GM03348 (cell line): ENCODE measurements around the gene HNRNPU.

ENCODE experiments used
- DNase-seq: peaks from one replicate; pipeline ENCODE4 v3.0.0; 2012; ENCODE audit warnings: low spot score

Gene HNRNPU

DNA sequence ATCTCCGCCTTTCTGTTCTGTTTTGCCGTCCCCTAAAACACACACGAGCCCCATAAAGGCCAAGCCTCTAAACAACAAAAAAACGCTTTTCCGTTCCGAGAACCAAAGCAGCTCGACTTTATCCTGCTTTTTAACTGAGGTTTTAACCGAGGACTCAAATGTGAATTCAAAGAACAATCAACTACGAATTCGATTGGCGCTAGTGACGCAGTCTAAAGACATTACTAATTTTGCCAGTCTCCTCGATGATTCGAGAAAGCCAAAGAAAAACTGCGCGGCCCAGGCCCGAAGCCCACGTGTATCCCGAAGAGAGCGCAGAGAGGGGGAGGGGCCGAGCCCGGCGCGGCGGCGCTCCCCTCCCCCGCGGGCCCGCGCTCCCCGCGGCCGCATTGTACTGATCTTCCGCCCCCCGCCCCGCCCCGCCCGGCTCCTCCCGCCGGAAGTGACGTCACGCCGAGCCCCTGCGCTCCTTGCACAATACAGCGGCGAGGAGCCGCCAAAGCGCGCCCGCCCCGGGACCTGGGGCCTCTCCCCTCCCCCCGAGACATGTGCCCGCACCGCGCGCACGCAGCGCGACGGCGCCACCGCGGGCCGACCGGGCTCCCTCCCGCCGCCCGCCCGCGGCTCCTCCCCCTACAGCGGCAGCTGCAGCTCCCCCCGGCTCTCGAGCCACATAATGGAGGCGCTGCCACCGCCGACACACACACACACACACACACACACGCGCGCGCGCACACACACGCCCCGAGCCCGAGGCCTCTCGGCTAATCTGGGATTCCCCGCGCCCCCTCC, 1.4 kb downstream of the HNRNPU start:
- DNase-seq: peak; percentile 97

DNA sequence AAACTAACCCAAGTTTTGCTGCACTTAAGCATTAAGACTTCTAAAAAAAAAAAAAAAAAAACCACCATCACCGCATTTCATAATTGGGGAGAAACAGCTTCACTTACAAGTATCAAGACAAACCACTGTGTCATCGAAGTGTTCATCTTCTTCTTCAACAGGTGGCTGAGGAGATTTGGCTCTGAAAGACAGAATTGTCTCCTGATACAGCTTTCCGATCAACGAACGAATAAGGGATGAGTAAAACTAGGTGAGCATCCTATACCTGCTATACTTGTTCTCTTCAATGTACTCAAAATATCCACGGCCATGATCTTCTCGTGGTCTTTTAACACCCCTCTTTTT, 2.0 kb downstream of the HNRNPU start:
- DNase-seq: no peak

DNA sequence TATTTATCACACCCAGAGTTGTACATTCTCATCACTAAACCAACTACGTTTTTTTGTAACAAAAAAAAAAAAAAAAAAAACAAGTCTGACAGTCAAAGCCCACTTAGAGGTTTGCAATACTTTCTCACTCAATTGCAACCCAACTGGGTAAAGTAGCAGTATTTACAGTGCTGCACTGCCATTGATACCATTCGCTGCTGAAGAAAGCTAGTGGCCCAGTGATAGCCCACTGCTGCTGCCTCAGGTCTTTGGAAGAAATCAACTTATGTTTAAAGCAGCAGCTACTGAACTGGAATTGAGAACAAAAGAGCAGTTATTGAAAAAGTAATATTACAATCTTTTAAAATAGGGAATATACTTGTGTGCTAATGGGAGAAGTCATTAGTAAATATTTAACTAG, 2.7 kb downstream of the HNRNPU start:
- no peak for DNase-seq

DNA sequence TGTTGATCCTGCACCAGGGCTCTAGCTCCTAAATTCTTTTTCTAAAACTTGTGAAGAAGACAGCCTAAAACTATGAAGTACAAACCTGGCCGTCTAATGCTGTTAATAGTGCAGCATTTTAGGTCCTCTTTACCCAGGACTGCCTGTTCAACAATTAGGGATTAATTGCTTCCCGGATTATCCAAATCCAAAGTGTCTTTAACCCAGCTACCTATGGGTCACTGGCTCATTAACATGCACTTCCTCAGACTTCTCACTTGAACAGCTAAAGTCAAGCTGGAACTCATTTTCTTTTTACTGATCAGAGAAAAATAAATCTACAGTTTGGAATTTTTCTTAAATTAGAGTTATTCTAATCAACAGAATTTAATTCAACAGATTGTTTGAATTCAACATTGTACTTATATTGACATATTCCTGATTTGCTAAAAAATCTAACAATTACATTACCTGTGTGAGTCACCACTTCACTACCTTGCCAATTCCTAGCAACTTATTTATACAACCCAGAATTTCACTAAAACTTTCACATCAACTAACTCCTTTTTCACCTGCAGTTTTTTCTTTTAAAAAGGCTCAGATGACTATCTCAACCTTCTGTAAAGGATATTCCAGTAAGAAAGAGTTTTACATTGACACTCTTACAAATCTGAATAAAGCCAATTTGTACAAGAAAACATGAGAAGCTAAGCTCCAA, 3.3 kb downstream of the HNRNPU start:
- DNase-seq: no peak

DNA sequence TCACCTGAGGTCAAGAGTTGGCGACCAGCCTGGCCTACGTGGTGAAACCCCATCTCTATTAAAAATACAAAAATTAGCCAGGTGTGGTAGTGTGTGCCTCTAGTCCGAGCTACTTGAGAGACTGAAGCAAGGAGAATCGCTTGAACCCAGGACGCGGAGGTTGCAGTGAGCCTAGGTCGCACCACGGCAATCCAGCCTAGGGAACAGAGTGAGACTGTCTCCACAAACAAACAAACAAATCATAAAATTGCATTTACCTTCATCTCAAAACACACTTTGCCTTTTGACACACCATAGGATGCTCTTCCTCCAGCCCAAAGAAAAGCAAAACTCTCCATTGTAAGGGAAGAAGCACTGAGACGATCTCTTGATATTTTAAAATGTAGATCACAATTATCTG, 4.3 kb downstream of the HNRNPU start:
- no peak for DNase-seq

DNA sequence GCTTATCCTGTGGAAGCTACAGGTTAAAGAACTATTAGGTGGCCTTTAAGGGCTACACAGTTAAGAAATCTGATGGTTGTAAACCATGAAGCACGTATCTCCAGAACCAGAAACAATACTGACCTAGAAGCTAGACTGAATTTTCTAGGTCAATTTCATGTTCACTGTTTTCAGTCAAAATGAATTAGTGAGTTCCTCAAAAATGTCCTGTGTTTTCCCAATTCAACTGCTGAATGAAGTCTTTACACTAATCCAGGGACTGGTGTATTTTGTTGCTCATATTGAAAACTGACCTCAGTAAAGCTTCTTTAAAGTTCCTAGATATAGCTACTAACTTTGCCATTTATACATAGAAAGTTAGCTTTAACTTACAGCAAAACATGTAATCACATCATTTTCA, 6.0 kb downstream of the HNRNPU start:
- DNase-seq: no peak

DNA sequence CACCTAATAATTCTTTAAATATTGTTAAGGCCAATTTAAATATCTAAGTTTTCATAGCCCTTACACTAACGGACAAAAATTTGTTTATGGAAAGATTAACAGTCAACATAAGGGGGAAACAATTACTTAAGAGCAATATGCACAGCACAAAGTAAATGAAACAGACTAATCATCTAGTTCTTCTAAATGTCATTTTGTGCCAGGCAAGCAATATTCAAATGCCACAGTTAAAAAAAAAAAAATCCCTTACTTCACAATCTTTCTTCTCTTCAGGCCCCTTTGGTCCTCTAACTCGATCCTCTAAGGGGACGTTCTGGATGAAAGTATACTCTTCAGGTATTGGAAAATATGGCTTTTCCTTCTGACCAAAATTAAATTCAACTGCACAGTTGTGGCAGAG, 6.6 kb downstream of the HNRNPU start:
- DNase-seq: no peak

DNA sequence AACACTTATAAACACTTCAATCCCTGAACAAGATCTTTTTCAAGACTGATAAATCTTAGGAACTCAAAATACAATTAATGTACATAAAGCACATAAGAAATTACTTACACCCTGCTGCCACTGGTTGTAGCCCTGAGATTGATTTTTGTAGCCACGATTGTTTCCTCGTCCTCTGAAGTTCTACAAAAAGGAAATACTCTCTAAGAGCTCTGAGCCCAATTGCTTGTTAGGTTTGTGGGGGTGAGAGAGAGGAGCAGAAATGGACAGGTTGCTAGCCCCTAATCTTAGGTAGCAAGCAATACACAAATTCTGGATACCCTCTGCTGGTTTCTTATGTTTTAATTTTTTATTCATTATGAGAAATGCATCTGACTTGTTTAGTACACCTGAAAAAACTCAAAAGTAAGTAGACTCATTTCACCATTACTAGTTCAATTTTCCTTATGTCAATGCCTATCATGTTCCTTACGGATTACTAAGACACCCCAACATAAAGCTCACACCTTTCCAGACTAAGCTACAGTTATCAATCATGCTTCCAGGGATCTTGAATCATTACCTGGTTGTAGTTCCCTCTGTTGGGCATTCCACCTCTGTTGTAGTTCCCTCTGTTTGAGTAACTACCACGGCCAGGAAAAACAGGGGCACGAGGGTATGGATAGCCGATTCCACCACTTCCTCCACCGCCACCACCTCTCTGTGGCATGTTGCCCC, 9.3 kb downstream of the HNRNPU start:
- DNase-seq: no peak

DNA sequence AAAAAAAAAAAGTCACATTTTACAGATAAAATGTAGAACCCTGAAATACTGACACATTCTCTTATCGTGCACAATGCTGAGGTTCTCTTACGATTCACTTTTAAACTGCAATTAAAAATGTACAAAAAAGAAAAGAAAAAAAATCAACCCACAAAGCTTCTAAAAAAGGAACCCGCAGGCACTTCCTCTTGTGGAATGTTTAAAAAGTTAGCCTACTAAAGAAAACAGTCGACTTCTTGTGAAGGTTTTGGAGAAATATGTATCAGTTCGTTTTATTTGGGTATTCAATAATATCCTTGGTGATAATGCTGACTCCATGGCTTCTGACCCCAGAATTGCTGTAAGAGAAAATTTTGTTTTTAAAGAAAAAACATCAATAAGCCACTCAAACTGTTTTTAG, 10.2 kb downstream of the HNRNPU start:
- no peak for DNase-seq

DNA sequence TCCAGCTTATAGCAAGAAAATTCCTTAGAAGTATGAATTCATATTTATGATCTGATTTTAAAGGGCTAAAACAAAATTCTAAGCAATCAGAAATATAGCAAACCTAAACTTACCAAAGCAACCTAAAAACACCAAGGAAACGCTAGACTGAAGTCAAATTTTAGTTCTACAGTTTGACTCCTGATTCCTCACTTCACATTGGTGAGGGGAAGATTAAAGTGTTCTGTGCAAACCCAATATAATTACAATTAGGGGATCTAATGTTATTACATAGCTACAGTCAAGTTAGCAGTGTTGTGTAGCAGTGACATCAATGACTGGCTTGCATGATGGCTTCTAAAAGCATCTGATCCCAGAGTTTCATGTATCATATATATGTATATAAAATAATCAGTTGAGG, 11.6 kb downstream of the HNRNPU start:
- no peak for DNase-seq

DNA sequence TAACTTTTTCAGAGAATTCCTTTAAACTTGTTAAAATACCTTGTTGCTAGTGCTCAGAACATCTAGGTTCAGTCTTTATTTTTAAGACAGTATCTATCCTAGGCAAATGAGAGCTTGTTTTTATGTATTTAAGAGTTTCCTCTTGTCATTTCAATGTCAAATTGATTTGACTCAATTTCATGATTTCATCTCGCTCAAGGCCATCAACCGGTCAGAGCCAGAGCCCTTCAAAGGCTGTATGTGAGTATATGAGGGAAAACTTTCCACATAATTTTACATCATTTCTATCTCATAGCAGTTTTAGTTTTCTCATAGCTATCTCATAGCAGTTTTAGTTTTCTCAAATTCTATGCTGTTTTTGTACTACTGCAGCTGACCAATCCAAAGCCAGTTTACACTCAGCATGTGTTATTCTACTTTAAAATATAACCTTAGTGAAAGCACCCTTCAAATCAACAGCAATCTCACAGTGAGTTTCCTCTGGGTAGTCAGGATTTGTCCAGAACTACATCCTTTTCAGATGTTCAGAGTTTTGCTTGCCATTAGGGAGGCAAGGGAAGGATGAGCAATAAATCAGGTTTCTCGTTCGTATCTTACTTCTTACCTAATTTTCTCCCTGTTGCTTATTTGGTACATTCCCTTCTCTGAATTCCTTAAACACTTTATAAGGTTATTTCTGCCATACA, 12.7 kb downstream of the HNRNPU start:
- DNase-seq: no peak

DNA sequence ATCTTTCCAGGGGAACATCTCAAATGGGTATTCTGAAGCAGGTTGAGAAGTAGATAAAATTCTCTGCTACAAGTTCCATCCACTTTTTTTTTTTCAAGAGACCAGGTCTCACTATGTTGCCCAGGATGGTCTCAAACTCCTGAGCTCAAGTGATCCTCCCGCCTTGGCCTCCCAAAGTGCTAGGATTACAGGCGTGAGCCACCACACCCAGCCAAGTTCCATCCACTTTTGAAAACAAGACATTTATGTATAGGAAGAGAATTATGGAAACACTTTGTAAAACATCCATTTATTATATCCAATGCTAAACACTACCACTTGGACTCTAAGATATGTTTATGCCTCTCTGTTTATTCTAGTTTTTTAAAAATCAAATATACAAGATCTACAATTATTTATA, 13.4 kb downstream of the HNRNPU start:
- no peak for DNase-seq

DNA sequence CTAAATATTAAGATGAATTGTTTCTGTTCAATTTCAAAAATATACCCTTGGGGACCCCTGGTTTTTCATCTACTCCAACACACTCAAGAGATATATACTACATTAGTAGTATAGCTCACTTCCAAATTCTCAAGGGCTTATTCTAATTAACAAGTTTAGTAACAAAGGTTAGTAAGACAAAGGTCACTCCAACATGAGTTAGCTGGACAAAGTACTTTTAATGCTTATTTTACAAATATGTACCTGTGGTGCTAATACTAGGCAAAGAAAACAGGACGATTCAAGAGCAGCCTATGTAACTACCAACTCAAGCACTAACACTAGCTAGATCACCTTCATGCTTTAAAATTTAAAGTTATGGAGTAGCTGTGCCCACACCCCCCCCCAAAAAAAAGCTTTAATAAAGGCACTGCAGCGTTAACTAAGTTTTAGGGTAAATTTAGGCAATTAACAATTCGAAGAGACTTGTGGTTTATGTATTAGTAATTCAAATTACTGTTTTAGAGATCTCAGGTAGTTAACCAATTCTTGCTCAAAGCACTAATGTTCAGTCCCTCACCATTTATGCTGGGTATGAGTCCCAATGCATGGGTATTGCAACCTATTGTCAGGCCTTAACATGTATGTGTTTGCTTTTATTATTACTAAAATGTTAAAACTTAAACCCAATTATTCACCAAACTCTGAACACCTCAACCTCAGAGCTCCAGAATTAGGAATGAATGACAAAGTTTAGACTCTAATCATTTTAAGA, 14.1 kb downstream of the HNRNPU start:
- no peak for DNase-seq

DNA sequence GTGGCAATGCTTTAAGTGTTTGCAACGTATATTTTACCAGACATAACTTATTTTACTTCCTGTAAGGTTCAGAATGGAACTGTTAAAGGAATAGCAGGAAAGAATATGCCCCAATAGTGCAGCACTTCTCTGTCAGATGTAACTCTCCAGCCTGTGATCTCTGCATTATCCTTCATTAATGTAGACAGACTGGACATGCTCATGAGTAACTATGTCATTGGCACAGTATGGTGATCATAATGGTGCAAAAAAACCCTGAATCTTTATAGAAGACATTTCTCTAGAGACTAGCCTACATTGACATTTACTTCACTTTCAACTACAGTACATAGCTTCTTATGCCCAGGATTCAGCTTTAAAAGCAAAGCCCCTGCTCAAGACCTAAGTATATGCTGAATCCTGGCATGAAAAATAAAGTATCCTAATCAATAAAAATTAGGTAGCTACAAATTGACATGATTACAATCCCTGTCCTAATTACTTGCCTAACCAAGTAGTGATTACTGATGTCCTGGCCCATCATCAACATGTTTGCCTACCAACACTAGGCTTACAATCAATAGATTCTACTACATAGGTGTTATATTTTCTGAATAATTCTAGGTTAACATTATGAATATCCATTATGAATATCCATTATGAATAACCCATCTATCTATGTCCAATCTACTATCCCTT, 15.0 kb downstream of the HNRNPU start:
- DNase-seq: no peak

DNA sequence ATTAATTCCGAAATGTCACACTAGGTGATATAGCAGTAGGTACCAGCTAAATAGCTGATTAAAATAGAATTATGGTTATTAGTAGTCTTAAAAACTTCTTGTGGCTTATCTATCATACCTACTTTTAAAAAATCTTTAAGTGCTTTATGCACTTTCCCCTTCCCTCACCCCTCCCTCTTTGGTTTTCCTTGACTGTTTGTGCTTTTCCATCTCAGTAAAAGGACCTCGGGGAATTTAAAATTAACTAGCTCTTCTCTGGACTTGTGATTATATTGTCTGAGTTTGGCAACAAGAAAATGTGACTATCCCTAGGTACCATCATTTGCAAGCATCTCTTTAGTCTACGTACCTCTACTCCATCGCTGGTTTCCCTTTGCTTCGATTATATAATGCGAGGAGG, 17.7 kb downstream of the HNRNPU start:
- no peak for DNase-seq

DNA sequence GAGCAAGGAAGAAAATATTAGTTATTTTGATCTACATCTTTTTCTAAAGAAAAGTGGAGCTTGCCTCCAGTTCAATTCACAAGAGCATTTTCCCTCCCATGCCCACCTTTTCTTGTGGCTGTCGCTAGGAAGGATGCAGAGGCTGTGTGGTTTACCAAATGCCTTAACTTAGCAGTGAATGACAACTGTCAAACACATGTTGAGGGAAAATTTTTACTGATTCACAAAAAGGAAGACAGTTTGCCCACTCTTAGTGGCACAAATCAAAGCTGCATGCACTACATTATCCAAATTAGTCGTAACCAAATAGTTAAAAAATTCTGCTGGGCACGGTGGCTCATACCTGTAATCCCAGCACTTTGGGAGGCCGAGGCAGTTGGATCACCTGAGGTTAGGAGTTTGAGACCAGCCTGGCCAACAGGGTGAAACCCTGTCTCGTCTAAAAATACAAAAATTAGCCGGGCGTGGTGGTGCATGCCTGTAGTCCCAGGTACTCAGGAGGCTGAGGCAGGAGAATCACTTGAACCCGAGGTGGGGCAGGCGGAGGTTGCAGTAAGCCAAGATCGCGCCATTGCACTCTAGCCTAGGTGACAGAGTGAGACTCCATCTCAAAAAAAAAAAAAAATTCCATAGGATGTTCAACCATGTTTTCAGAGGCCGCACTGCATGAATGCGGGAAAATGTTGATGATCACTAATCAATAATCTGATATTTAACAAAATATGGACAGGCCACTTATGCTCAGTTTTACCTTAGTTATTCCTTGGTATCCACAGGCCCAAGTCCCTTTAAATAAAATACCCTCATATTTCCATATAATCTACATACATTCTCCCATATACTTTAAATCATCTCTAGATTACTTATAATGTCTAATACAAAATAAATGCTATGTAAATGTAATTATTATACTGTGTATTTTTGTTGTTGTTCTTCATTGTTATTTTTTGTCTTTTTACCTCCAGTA, 19.9 kb downstream of the HNRNPU start:
- no peak for DNase-seq

DNA sequence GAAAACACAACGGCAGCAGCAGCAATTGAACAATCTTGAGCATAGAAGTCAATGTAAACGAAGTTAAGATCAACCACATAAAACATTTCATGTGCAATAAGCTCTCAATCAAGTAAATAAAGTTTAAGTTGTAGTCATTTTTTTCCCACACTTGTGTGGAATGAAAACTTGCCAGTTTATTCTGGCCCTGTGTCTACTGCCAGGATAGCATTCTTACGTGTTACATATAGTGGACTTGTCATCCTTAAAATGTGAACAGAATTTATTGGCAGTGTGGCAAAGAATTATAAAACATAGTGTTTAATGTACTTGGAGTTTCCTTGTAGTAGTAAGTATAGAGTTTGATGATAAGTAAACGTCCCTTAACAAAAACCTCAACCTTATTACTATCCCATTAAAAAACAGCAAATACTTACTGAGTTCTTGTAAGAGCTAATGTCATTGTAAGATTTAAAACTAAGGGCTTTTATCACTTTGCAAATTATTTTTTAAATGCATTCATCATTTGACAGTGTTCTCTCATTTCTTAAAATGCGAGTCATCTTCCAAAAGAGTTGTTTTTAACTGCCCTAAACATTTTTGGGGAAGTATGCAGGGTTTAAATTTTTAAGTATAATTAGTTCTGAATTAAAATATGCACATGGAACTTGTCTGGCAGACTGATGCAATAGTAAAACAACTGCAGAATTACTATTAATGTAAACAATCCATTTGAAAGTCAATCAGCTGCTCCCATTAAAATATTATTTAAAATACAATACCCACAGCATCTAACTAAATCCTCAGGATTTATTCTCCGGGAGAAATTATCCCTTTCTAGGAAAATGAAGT, 21.0 kb downstream of the HNRNPU start:
- no peak for DNase-seq

DNA sequence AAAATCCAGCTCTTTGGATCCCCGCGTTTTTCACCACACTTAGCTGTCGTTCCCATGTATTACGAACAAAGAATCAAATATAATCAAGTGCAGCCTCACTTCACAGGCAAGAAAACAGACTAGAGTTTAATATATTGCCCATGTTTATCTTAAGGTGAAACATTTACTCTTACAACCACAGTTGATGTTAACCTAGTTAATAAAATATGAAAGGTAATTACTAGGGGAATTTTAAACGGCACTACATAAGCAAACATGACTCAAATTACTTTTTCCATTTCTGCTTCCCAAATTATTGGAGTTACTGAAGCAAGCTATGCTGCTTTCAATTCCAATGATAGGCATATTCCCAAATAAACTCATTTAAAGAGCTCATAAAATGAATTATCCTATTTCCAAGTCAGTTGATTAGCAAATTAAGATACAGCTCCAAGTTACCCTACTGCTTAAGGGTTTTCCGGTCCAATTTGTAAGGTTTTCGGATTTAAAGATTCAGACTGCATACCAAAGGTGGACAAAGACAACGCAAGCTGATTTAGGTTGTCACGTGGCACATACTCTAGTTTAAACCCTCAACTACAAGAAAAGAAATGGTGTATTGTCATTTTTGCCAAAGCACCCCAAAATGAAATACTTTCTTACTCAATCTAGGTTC, 22.9 kb downstream of the HNRNPU start:
- DNase-seq: no peak
